Prostate gland (tissue), 2 donors: ENCODE results near the gene MFSD2A. TPM values are rescaled to one million over a fixed set of nuclear protein-coding genes. Genes with fewer than 3 reads are reported as not detected.

ENCODE experiments used
- DNase-seq: peaks from one replicate; pipeline ENCODE4 v3.0.0-alpha.2; 2019; ENCODE audit warnings: low spot score
- H3K27ac ChIP-seq, 2 donors: fragments of 200-600 bp; sonication (generic); 2 replicates each; pipeline ENCODE4 v1.5.1; 2017 to 2019
- H3K27me3 ChIP-seq: fragments of 200-600 bp; sonication (generic); replicated peaks from 2 replicates; pipeline ENCODE4 v1.5.1; 2019; ENCODE audit not compliant: insufficient read depth
- H3K36me3 ChIP-seq, 2 donors: fragments of 200-600 bp; sonication (generic); 1 replicate in 1 of 2; 2 replicates in 1 of 2; pipeline versions ENCODE4 v1.5.1 to v1.8.1; 2017 to 2019
- H3K4me1 ChIP-seq: fragments of 200-600 bp; sonication (generic); replicated peaks from 2 replicates; pipeline ENCODE4 v1.5.1; 2019
- H3K4me3 ChIP-seq, 2 donors: fragments of 200-600 bp; sonication (generic); 2 replicates each; pipeline ENCODE4 v1.5.1; 2017 to 2019
- H3K9me3 ChIP-seq: fragments of 200-600 bp; sonication (generic); 2 replicates; pipeline ENCODE4 v1.5.1; 2017
- CTCF ChIP-seq, 4 experiments: fragments of 200-600 bp in 2 of 4; fragments of 450-650 bp in 2 of 4; sonication (generic) in 2 of 4; IDR thresholded peaks; 1 replicate in 3 of 4; 2 replicates in 1 of 4; pipeline ENCODE4 v1.5.1; 2016 to 2019; ENCODE audit warnings: antibody characterized with exemption in 4 of 4, mild to moderate bottlenecking in 2 of 4, moderate library complexity in 2 of 4
- POLR2A ChIP-seq: fragments of 450-650 bp; IDR thresholded peaks from one replicate; pipeline ENCODE4 v1.6.1; 2016; ENCODE audit warnings: antibody characterized with exemption, mild to moderate bottlenecking
- POLR2AphosphoS5 ChIP-seq: sonication (generic); formaldehyde crosslinking; IDR thresholded peaks from one replicate; pipeline ENCODE4 v1.6.1; 2017; ENCODE audit warnings: antibody characterized with exemption
- WGBS: methylation state at CpG from one replicate; pipeline ENCODE4 v1.1.5; 2018; 5-methylcytosine and 5-hydroxymethylcytosine counted together
- intact Hi-C: fragments of 100-400 bp; cut with DNase I; formaldehyde crosslinking; loops from one replicate; pipeline ENCODE4 v1.14.2; 2022
- small RNA-seq, 2 donors: library from RNA; depleted of rRNA; stranded (forward); fragments of <200 nt; gene quantifications; one replicate each; pipeline ENCODE3, GENCODE V24; 2016
- total RNA-seq, 2 donors: library from RNA; depleted of rRNA; stranded (reverse); fragments of >200 nt; gene quantifications; one replicate each; pipeline ENCODE4 v1.1.0, GENCODE V29; 2016

Gene MFSD2A
- total RNA-seq, 2 donors from 2014 or later = 1.1 to 135 TPM

- Histone ChIP-seq H3K27ac (no peak overlapping the region), H3K27me3 (no peaks in the 10 kb centered on the region)
These were observed 59.3 kb downstream of the MFSD2A start for GRCh38 chr1:40014253-40014706.

GRCh38 chr1:40014812-40015594, 60.1 kb downstream of the MFSD2A start:
- DNase-seq = no peak
- TF ChIP-seq CTCF (IDR thresholded peaks at IDR 0.05) (no peak), POLR2AphosphoS5 (no peak), POLR2A (no peak)
- H3K4me1 ChIP-seq = no peaks in the 10 kb centered on the region
- H3K36me3 ChIP-seq = no peaks in the 10 kb centered on the region
- no peaks in the 10 kb centered on the region for H3K27me3 ChIP-seq
- WGBS = 60% methylated on average over 10 of the region's 10 CpGs
- intact Hi-C loops = no loop called here
- no peak overlapping the region for H3K27ac ChIP-seq
- no peak overlapping the region for H3K4me3 ChIP-seq
- no peaks in the 10 kb centered on the region for H3K9me3 ChIP-seq

More at GRCh38 chr1:40014253-40014706, 59.3 kb downstream of the MFSD2A start:
- intact Hi-C loops = no loop called here
- DNase-seq = no peak
- no peaks in the 10 kb centered on the region for H3K4me1 ChIP-seq
- H3K4me3 ChIP-seq = no peak overlapping the region
- TF ChIP-seq POLR2A (no peak), POLR2AphosphoS5 (no peak), CTCF (IDR thresholded peaks at IDR 0.05) (no peak)
- H3K9me3 ChIP-seq = no peaks in the 10 kb centered on the region
- no peaks in the 10 kb centered on the region for H3K36me3 ChIP-seq
- WGBS = 76% methylated on average over 3 of the region's 3 CpGs

- 65% methylated on average over 5 of the region's 5 CpGs for WGBS
- DNase-seq = no peak
- no peak overlapping the region for H3K4me3 ChIP-seq
These were observed 63.1 kb downstream of the MFSD2A start for GRCh38 chr1:40017951-40018575.

More at GRCh38 chr1:40017951-40018575, 63.1 kb downstream of the MFSD2A start:
- no peaks in the 10 kb centered on the region for H3K4me1 ChIP-seq
- intact Hi-C loops = no loop called here
- no peaks in the 10 kb centered on the region for H3K9me3 ChIP-seq
- H3K27ac ChIP-seq = no peak overlapping the region
- no peaks in the 10 kb centered on the region for H3K27me3 ChIP-seq
- TF ChIP-seq CTCF (IDR thresholded peaks at IDR 0.05) = no peak
- TF ChIP-seq POLR2AphosphoS5 = no peak
- TF ChIP-seq POLR2A = no peak
- no peaks in the 10 kb centered on the region for H3K36me3 ChIP-seq

Small RNA genes within 50 kb of the gene (small RNA-seq; reads per million reads assigned to genes)
- gene RF00019 = 0 reads per million in 2 donors

Other genes with a start within 250 kb of the MFSD2A start
- gene PPIE, start 216.3 kb upstream of the MFSD2A start, total RNA-seq = 10 to 100 TPM; 57.2 to 60.2 TPM
- gene OXCT2, start 183.8 kb upstream of the MFSD2A start, total RNA-seq = 1 to 10 TPM; 1.0 to 4.9 TPM
- 1 to 10 TPM in 1 of 2 donors, under 1 TPM in 1; 0.77 to 4.7 TPM for gene BMP8B, start 166.3 kb upstream of the MFSD2A start, total RNA-seq
- gene TRIT1, start 71.6 kb upstream of the MFSD2A start, total RNA-seq = 10 to 100 TPM; 23.2 to 35.5 TPM
- 10 to 100 TPM; 14.5 to 19.7 TPM for gene MYCL, start 53.2 kb upstream of the MFSD2A start, total RNA-seq
- gene CAP1, start 85.6 kb downstream of the MFSD2A start, total RNA-seq = 100 to 1,000 TPM; 128 to 187 TPM
- 100 to 1,000 TPM in 1 of 2 donors, 10 to 100 TPM in 1; 86.2 to 126 TPM for gene PPT1, start 142.1 kb downstream of the MFSD2A start, total RNA-seq
- gene RLF, start 206.2 kb downstream of the MFSD2A start, total RNA-seq = 10 to 100 TPM; 12.4 to 19.8 TPM